Loucy (cell line): ENCODE measurements around the gene KAT14.
A peak's percentile ranks its signal among the peaks of the same experiment; 100 is the strongest.

Source experiments
- H2AFZ ChIP-seq: fragments of 200-600 bp; sonication (generic); 2 replicates; pipeline ENCODE4 v1.6.0; 2016; ENCODE audit warnings: antibody characterized with exemption, mild to moderate bottlenecking, low read length, moderate library complexity
- H3F3A ChIP-seq: fragments of 200-600 bp; 2 replicates; pipeline ENCODE4 v1.6.0; 2016; ENCODE audit warnings: antibody characterized with exemption, low read depth, mild to moderate bottlenecking
- H3K27me3 ChIP-seq: fragments of 200-600 bp; sonication (generic); 2 replicates; pipeline ENCODE4 v1.6.1; 2014; ENCODE audit warnings: low read length, mild to moderate bottlenecking; ENCODE audit not compliant: insufficient read depth, poor library complexity, severe bottlenecking
- H3K36me3 ChIP-seq: fragments of 200-600 bp; sonication (generic); 2 replicates; pipeline ENCODE4 v1.6.1; 2016; ENCODE audit warnings: low read length; ENCODE audit not compliant: insufficient read depth
- H3K4me1 ChIP-seq: fragments of 200-600 bp; sonication (generic); 2 replicates; pipeline ENCODE4 v1.5.1; 2014; ENCODE audit warnings: low read length, mild to moderate bottlenecking; ENCODE audit not compliant: insufficient read depth, poor library complexity, severe bottlenecking
- H3K4me2 ChIP-seq: fragments of 200-600 bp; sonication (generic); 2 replicates; pipeline ENCODE4 v1.6.0; 2014; ENCODE audit warnings: antibody characterized with exemption, low read length, low read depth, mild to moderate bottlenecking; ENCODE audit not compliant: poor library complexity, severe bottlenecking
- H3K4me3 ChIP-seq: fragments of 200-600 bp; sonication (generic); 2 replicates; pipeline ENCODE4 v1.5.1; 2014; ENCODE audit warnings: low read length, mild to moderate bottlenecking, mixed read lengths; ENCODE audit not compliant: poor library complexity, severe bottlenecking
- H3K79me2 ChIP-seq: fragments of 200-600 bp; sonication (generic); 2 replicates; pipeline ENCODE4 v1.6.1; 2014; ENCODE audit warnings: low read length; ENCODE audit not compliant: insufficient read depth
- H3K9ac ChIP-seq: fragments of 200-600 bp; sonication (generic); 2 replicates; pipeline ENCODE4 v1.6.0; 2014; ENCODE audit warnings: mild to moderate bottlenecking, low read depth, low read length, moderate library complexity; ENCODE audit not compliant: poor library complexity, severe bottlenecking
- H3K9me2 ChIP-seq: fragments of 200-600 bp; sonication (generic); replicated peaks from 2 replicates; pipeline ENCODE4 v1.6.1; 2016; ENCODE audit warnings: low read depth, low read length, mixed read lengths
- H3K9me3 ChIP-seq: fragments of 200-600 bp; sonication (generic); 2 replicates; pipeline ENCODE4 v1.6.1; 2014; ENCODE audit warnings: mild to moderate bottlenecking, antibody characterized with exemption, low read length, low read depth; ENCODE audit not compliant: insufficient read depth
- H4K20me1 ChIP-seq: fragments of 200-600 bp; sonication (generic); 2 replicates; pipeline ENCODE4 v1.6.0; 2014; ENCODE audit warnings: antibody characterized with exemption, low read length, mild to moderate bottlenecking; ENCODE audit not compliant: insufficient read depth, poor library complexity, severe bottlenecking
- CTCF ChIP-seq: fragments of 200-600 bp; sonication (generic); conservative IDR thresholded peaks from 2 replicates; pipeline ENCODE4 v1.5.1; 2014; ENCODE audit warnings: mild to moderate bottlenecking, antibody characterized with exemption, low read length
- EZH2phosphoT487 ChIP-seq: fragments of 200-600 bp; IDR thresholded peaks from 2 replicates; pipeline ENCODE4 v1.6.1; 2018; ENCODE audit warnings: antibody characterized with exemption, mild to moderate bottlenecking, moderate library complexity, borderline replicate concordance

The KAT14 gene

GRCh38 chr20:18133962-18134361 lies 3.7 kb upstream of the KAT14 start:
- TF ChIP-seq CTCF (no peak), EZH2phosphoT487 (no peak)
- Histone ChIP-seq H3K9me2 (no peaks in the 10 kb centered on the region), H3K27me3 (peaks cover 4% of the 10 kb centered on the region), H3K9me3 (no peaks in the 10 kb centered on the region), H3F3A (no peaks in the 10 kb centered on the region), H3K4me1 (peaks cover 9% of the 10 kb centered on the region), H4K20me1 (no peaks in the 10 kb centered on the region), H3K79me2 (peaks cover 10% of the 10 kb centered on the region), H3K36me3 (no peaks in the 10 kb centered on the region), H3K4me2 (no peak overlapping the region), H2AFZ (peak overlapping the region; percentile 56; the same call in 1 of the 2 replicates), H3K4me3 (no peak overlapping the region), H3K9ac (no peak overlapping the region)

- H4K20me1 ChIP-seq = peaks cover 6% of the 10 kb centered on the region
- peaks cover 20% of the 10 kb centered on the region for H3K4me1 ChIP-seq
- H3F3A ChIP-seq = no peaks in the 10 kb centered on the region
- H3K36me3 ChIP-seq = peaks cover 8% of the 10 kb centered on the region; the same call in 1 of the 2 replicates
- no peaks in the 10 kb centered on the region for H3K9me2 ChIP-seq
- peak overlapping the region; percentile 91 for H3K4me3 ChIP-seq
- peaks cover 32% of the 10 kb centered on the region for H3K79me2 ChIP-seq
- TF ChIP-seq CTCF (no peak), EZH2phosphoT487 (no peak)
- peak overlapping the region; percentile 98 for H3K9ac ChIP-seq
- H3K27me3 ChIP-seq = peaks cover 4% of the 10 kb centered on the region
- no peaks in the 10 kb centered on the region for H3K9me3 ChIP-seq
- H2AFZ ChIP-seq = peak overlapping the region; percentile 100
- H3K4me2 ChIP-seq = peak overlapping the region; percentile 83
Observed at GRCh38 chr20:18138266-18138582, 561 bp downstream of the KAT14 start.

- peaks cover 32% of the 10 kb centered on the region for H3K79me2 ChIP-seq
- H3K9ac ChIP-seq = peak overlapping the region; percentile 98
- peaks cover 8% of the 10 kb centered on the region; the same call in 1 of the 2 replicates for H3K36me3 ChIP-seq
- no peaks in the 10 kb centered on the region for H3F3A ChIP-seq
- H3K9me2 ChIP-seq = no peaks in the 10 kb centered on the region
- H3K4me3 ChIP-seq = peak overlapping the region; percentile 91
- peaks cover 4% of the 10 kb centered on the region for H3K27me3 ChIP-seq
- H3K4me2 ChIP-seq = peak overlapping the region; percentile 83
- no peak for TF ChIP-seq EZH2phosphoT487
- no peak for TF ChIP-seq CTCF
- H3K9me3 ChIP-seq = no peaks in the 10 kb centered on the region
- H2AFZ ChIP-seq = peak overlapping the region; percentile 100; the same call in 1 of the 2 replicates
- H4K20me1 ChIP-seq = peaks cover 6% of the 10 kb centered on the region
- H3K4me1 ChIP-seq = peaks cover 20% of the 10 kb centered on the region
Observed at GRCh38 chr20:18138639-18139583, 1.2 kb downstream of the KAT14 start.
